Measurements from ENCODE around the gene COMMD1.

- TF ChIP-seq HMGXB4 (CRISPR knock-in tag; IDR thresholded peaks at IDR 0.05) = no peak
- no peak for TF ChIP-seq ATF3 (CRISPR knock-in tag; conservative IDR thresholded peaks at IDR 0.05)
- TF ChIP-seq USF2 (CRISPR knock-in tag; IDR thresholded peaks at IDR 0.05) = no peak
- no peak for TF ChIP-seq SP1 (CRISPR knock-in tag; conservative IDR thresholded peaks at IDR 0.05)
- no peak for TF ChIP-seq ETV6 (CRISPR knock-in tag; IDR thresholded peaks at IDR 0.05)
- no peak for TF ChIP-seq CTCF (IDR thresholded peaks at IDR 0.05)
- TF ChIP-seq ATF6 (CRISPR knock-in tag; IDR thresholded peaks at IDR 0.05) = no peak
- no peak for TF ChIP-seq ZNF425 (CRISPR knock-in tag; conservative IDR thresholded peaks at IDR 0.05)
- no peak for TF ChIP-seq PRDM15 (CRISPR knock-in tag; IDR thresholded peaks at IDR 0.05)
Observed at GRCh38 chr2:62136956-62137830, 231.7 kb downstream of the COMMD1 start.

Measured in WTC11 (cell line).